NOMO-1 (cell line): ENCODE measurements around the gene DNM1L.
A peak's percentile ranks its signal among the peaks of the same experiment; 100 is the strongest.
"Not testable (repeated sequence)": the region's sequence is repeated elsewhere in the genome, so short reads cannot be mapped to it uniquely, and the experiment has no call there.

ENCODE experiments used
- DNase-seq, 2 experiments: peaks; one replicate each; lab custom pipeline; 2025; ENCODE audit not compliant: unreplicated experiment in 2 of 2; lab: John Stamatoyannopoulos, UW

DNM1L gene

GRCh38 chr12:32695787-32696186 lies 16.7 kb downstream of the DNM1L start:
- no peak for DNase-seq

GRCh38 chr12:32697445-32697844 lies 18.3 kb downstream of the DNM1L start:
- DNase-seq = no peak

- no peak for DNase-seq
These were observed 19.2 kb downstream of the DNM1L start for GRCh38 chr12:32698285-32698684.

GRCh38 chr12:32699437-32699836 lies 20.3 kb downstream of the DNM1L start:
- DNase-seq = not testable (repeated sequence)

- DNase-seq = no peak
These were observed 23.4 kb downstream of the DNM1L start for GRCh38 chr12:32702473-32702872.

DNA sequence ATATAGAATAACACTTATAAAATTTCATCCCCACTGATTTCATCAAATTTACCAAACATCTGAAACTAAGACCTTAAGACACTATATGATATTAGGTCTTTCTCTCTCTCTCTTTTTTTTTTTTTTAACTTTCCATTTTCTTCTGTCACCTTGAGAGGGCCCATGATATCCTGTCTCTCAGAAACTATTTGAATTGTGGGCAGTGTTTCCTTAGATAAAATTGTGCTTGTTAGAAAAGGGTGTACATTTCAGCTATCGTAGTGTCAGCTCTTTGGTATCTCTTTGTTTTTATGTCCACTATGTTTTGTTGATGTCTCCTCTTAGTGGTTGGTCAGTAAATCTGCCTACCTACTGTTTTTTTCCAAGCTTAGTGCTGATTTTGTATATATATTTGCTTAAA lies 23.8 kb downstream of the DNM1L start:
- DNase-seq = no peak

GRCh38 chr12:32705783-32706182 lies 26.7 kb downstream of the DNM1L start:
- DNase-seq = no peak

DNA sequence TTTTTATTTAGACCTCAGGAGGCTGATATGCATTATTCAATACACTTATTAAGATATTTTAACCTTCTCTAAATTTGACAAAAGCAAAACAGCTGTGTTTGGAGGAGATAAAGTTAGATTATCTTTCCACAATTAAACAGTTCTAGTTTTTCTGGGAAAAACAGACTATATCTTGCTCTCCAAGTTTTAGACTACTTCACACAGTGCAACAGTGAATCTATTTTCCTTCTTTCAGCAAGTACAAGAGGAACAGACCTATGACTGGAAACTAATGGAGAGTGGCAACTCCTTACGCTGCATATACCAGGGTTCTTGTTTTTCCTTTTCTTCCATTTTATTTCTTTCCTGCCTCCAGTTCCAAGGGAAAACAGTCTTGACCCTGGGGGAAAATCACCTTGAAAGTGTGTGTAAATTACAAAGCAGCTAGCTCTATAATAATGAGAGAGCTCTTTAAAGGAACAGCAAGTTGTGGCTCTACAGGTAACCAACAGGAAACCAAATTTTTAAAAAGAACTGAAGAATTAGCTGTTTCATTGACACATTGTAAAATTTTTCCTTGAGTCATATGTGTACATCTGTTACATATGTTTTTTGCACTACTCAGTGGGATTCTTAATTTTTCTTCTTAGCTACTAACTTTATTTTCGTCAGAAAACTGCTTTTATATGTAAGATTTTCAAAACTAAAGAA lies 27.4 kb downstream of the DNM1L start:
- no peak for DNase-seq

GRCh38 chr12:32708926-32709325 lies 29.8 kb downstream of the DNM1L start:
- no peak for DNase-seq

- DNase-seq = no peak
These were observed 35.7 kb downstream of the DNM1L start for GRCh38 chr12:32714772-32715171.

- DNase-seq = no peak
These were observed 39.8 kb downstream of the DNM1L start for GRCh38 chr12:32718926-32719325.

DNA sequence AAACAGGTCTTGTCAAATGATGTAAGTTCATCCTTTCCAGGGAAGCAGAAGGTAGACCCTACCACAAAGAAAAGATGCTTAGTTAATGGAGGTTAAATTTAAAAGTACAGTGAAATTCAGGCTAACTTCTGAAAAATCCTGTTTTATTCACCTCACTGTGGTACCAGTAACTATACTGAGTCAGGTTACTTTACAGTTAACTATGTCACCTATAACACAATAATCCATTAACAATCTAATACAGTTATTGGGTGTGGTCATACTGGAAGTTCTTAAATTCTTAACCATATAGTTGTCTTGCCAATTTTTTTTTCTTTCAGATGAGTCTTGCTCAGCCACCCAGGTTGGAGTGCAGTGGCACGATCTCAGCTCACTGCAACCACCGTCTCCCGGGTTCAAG lies 46.2 kb downstream of the DNM1L start:
- not testable (repeated sequence) for DNase-seq

DNA sequence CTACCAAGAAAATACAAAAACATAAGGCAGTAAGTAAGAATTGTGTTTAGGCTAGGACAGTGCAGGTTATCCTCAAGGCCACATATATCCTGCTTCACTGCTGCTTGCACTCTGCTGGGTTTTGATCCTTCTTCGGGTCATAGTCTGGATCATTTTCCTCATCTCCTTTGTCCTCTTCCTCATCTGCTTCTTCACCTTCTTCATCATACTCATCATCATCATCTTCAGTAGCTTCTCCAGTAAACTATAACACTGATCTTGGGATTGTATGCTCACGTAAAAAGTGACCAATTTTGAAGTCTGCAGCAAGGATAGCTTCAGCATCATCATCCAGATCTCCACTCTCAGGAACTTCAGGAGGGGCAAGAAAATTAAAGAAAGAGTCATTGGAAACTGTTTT lies 47.2 kb downstream of the DNM1L start:
- DNase-seq = no peak

DNA sequence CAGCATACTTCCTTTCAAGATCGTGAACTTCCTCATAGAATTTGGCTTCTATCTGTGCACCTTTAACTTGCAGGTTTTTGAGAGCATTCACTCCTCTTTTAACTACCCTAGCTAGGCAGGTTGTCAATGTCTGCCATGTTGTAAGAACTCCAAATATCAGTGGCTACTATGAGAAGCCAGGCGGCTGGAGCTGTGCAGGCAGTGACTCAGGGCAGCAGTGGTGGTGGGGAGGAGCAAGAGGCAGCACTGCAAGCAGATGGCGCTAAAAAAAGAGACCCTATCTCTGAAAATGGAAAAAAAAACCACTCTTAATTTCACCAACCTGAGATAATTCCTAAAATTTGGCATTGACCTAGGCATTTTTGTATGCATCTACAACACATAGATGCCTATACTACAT lies 48.1 kb downstream of the DNM1L start:
- no peak for DNase-seq

- DNase-seq = no peak
These were observed 55.9 kb downstream of the DNM1L start for GRCh38 chr12:32734952-32735351.

- no peak for DNase-seq
These were observed 57.3 kb downstream of the DNM1L start for GRCh38 chr12:32736445-32736844.

DNA sequence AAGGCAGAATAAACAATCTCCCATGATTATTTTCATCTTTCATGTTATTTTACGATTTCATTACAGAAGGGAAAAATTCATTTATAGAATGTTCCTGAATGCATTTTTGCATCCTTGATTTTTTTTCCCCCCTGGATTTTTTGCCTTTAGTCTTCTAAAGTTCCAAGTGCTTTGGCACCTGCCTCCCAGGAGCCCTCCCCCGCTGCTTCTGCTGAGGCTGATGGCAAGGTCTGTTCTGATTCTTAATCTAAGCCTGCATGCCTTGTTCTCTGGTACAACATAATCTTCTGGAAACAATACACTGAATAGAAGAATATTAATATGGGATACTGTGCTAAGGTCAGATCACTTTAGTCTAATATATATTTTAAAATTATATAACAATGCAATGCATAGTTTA lies 58.6 kb downstream of the DNM1L start:
- DNase-seq = no peak

DNA sequence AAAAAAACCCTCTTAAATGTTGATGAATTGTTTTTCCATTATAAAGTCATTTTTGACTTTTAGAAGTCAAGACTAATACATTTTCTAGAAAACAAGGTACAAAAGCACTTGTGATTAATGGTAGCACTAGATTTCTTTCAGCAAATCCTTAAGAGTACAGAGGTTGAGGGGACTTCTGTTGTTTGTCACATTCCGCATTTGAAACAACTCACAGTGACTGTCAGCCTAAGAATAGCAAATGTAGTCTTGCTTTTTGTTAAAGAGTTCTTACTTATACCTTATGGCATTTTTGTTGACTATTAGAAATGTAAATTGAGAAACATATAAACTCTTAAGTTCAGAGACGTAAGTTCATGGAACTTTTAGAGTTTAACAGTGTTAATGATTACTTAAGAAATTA lies 60.2 kb downstream of the DNM1L start:
- no peak for DNase-seq

DNA sequence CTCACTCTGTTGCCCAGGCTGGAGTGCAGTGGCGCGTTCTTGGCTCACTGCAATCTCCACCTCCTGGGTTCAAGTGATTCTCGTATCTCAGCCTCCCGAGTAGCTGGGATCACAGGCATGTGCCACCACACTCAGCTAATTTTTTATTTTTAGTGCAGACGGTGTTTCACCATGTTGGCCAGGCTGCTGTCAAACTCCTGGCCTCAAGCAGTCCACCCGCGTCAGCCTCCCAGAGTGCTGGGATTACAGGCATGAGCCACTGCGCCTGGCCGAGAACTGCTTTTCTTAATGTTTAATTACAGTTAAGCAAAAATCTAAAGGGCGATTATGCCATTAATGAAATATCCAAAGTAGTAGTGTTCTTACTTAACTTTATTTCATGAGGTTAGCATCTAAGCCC lies 63.0 kb downstream of the DNM1L start:
- no peak for DNase-seq

DNA sequence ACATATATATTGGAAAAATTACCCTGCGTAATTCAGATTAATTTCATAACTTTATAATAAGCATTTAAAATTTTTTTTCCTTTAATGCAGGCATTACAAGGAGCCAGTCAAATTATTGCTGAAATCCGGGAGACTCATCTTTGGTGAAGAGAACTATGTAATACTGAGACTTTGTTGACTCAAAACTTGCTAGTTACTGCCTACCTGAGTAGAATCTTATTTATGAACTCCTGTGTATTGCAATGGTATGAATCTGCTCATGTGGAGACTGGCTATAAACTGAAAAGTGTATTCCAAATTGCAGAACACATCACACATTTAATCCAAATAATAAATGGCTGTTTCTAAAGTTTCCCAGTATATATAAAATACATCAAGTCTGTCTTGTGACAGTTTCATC lies 64.2 kb downstream of the DNM1L start:
- no peak for DNase-seq

- no peak for DNase-seq
These were observed 74.5 kb downstream of the DNM1L start for GRCh38 chr12:32753605-32754004.

GRCh38 chr12:32754111-32754510 lies 75.0 kb downstream of the DNM1L start:
- peak; percentile 9 to 28 for DNase-seq

DNA sequence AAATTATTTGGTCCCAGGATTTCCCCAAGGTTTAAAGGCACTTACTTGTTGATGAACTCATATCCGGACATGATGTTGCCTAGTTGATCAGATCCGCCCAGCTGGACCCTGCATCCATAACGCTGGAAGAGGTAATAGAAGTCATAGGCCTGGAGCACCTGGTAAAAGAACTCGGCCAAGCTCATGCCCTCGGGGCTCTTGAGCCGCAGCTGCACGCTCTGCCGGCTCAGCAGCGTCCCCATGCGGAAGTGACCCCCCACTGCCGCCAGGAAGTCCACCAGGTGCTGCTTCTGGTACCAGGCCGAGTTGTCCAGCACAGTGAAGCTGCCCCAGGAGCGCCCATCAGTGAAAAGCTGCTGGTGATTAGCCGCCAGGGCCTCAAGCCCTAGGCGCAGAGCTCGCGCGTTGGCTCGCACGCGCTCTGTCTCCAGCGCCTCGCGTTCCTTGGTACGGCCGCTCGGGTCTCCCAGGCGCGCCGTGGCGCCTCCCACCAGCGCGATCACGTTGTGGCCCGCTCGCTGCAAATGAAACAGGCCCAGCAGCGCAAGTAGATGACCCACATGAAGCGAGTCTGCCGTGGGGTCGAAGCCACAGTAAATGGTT lies 76.1 kb downstream of the DNM1L start:
- peak; percentile 68 to 78 for DNase-seq
